Right renal cortex interstitium (tissue), 3 donors: ENCODE results near the gene KCNQ1. TPM values are rescaled to one million over a fixed set of nuclear protein-coding genes. Genes with fewer than 3 reads are reported as not detected.
A peak's percentile ranks its signal among the peaks of the same experiment; 100 is the strongest.

Experiments
- DNase-seq, 3 donors: peaks; one replicate each; pipeline ENCODE4 v3.0.0-alpha.2; 2013; ENCODE audit warnings: low read depth in 3 of 3, low spot score in 2 of 3
- polyA plus RNA-seq, 3 donors: library from polyadenylated mRNA; unstranded; fragments of 120-200 nt; gene quantifications; one replicate each; pipeline ENCODE4 v1.2.1, GENCODE V29; 2013; ENCODE audit not compliant: insufficient read length in 3 of 3

KCNQ1 gene
- polyA plus RNA-seq, 3 donors = 8.4 to 11.8 (median 10.2) TPM

- peak in 1 of 3 donors; percentile 69 for DNase-seq
These were observed 35.0 kb upstream of the KCNQ1 start for GRCh38 chr11:2409611-2410468.

GRCh38 chr11:2410616-2411015, 34.2 kb upstream of the KCNQ1 start:
- DNase-seq = no peak

- DNase-seq = no peak
These were observed 33.1 kb upstream of the KCNQ1 start for GRCh38 chr11:2411446-2412305.

GRCh38 chr11:2412323-2412722, 32.5 kb upstream of the KCNQ1 start:
- DNase-seq = no peak

GRCh38 chr11:2413742-2414579, 30.8 kb upstream of the KCNQ1 start:
- no peak for DNase-seq

GRCh38 chr11:2414616-2415015, 30.2 kb upstream of the KCNQ1 start:
- DNase-seq = no peak

- no peak for DNase-seq
These were observed 29.6 kb upstream of the KCNQ1 start for GRCh38 chr11:2415171-2415570.

- no peak for DNase-seq
These were observed 29.0 kb upstream of the KCNQ1 start for GRCh38 chr11:2415601-2416380.

- no peak for DNase-seq
These were observed 28.0 kb upstream of the KCNQ1 start for GRCh38 chr11:2416765-2417164.

GRCh38 chr11:2417856-2418692, 26.7 kb upstream of the KCNQ1 start:
- no peak for DNase-seq

GRCh38 chr11:2418693-2419360, 26.0 kb upstream of the KCNQ1 start:
- no peak for DNase-seq

GRCh38 chr11:2419638-2420501, 24.9 kb upstream of the KCNQ1 start:
- DNase-seq = peak in 2 of 3 donors; percentile 72 to 78

- no peak for DNase-seq
These were observed 24.1 kb upstream of the KCNQ1 start for GRCh38 chr11:2420502-2421225.

GRCh38 chr11:2421226-2421994, 23.4 kb upstream of the KCNQ1 start:
- no peak for DNase-seq

GRCh38 chr11:2421996-2422395, 22.8 kb upstream of the KCNQ1 start:
- no peak for DNase-seq

GRCh38 chr11:2422461-2423156, 22.2 kb upstream of the KCNQ1 start:
- no peak for DNase-seq
